Kidney (tissue), 14 donors: ENCODE measurements around the gene HES5. TPM values are rescaled to one million over a fixed set of nuclear protein-coding genes. Genes with fewer than 3 reads are reported as not detected.

Experiments used
- DNase-seq, 5 donors: peaks; one replicate each; pipeline ENCODE4 v3.0.0-alpha.2; 2013 to 2020
- FAIRE-seq: peaks from 2 replicates; lab custom pipeline; 2012; peaks lifted over from hg19 to GRCh38; lab: Jason Lieb, UNC
- H3K27ac ChIP-seq, 2 donors: one replicate each; pipeline ENCODE4 v1.7.0; 2013; ENCODE audit warnings: low read depth in 2 of 2, low read length in 2 of 2, inconsistent platforms in 1 of 2
- H3K27me3 ChIP-seq: one replicate; pipeline ENCODE4 v1.7.1; 2013; ENCODE audit warnings: low read length, inconsistent platforms; ENCODE audit not compliant: control insufficient read depth, insufficient read depth
- H3K36me3 ChIP-seq, 3 donors: one replicate each; pipeline versions ENCODE4 v1.7.0 to v1.7.1; 2013; ENCODE audit warnings: low read length in 3 of 3, control low read depth in 1 of 3, inconsistent platforms in 1 of 3; ENCODE audit not compliant: insufficient read depth in 3 of 3, control insufficient read depth in 2 of 3
- H3K4me1 ChIP-seq, 3 donors: one replicate each; pipeline versions ENCODE4 v1.7.0 to v1.7.1; 2013; ENCODE audit warnings: low read length in 3 of 3, inconsistent platforms in 1 of 3, low read depth in 1 of 3; ENCODE audit not compliant: control insufficient read depth in 2 of 3, insufficient read depth in 2 of 3
- H3K4me3 ChIP-seq, 3 donors: one replicate each; pipeline versions ENCODE4 v1.7.0 to v1.8.1; 2013; ENCODE audit warnings: low read length in 3 of 3, control low read depth in 1 of 3, inconsistent platforms in 1 of 3
- H3K9ac ChIP-seq, 3 donors: one replicate each; pipeline versions ENCODE4 v1.7.0 to v1.7.1; 2013; ENCODE audit warnings: low read length in 3 of 3, control low read depth in 1 of 3, inconsistent platforms in 1 of 3
- H3K9me3 ChIP-seq, 3 donors: one replicate each; pipeline versions ENCODE4 v1.7.0 to v1.7.1; 2013; ENCODE audit warnings: low read length in 3 of 3, control low read depth in 1 of 3, inconsistent platforms in 1 of 3; ENCODE audit not compliant: control insufficient read depth in 2 of 3, insufficient read depth in 1 of 3
- CTCF ChIP-seq: IDR thresholded peaks from 3 replicates; pipeline ENCODE4 v1.5.1; 2012; ENCODE audit warnings: mild to moderate bottlenecking, moderate library complexity, borderline replicate concordance; ENCODE audit not compliant: insufficient read depth; ENCODE audit errors: extremely low read depth
- intact Hi-C: fragments of 100-400 bp; cut with DNase I; formaldehyde crosslinking; loops from one replicate; pipeline ENCODE4 v1.11.1; 2022
- polyA plus RNA-seq: library from polyadenylated mRNA; stranded (reverse); fragments of 350-450 nt; fragmentation: Illumina TruSeq; extraction: RNeasy Lipid Tissue Mini Kit (QIAGEN cat#74804); gene quantifications from one replicate; pipeline ENCODE4 v1.2.3, GENCODE V29; 2014; ENCODE audit warnings: low read depth, low replicate concordance; ENCODE audit not compliant: insufficient read depth
- total RNA-seq: library from RNA; stranded (reverse); fragmentation: NEBNext Ultra II Directional; extraction: Animal tissue kit (Norgen Biotek cat#: 25700); gene quantifications from one replicate; pipeline ENCODE4 v1.2.1, GENCODE V29; 2021
- donor health status: control.
- donor health status: control.
- donor health status: control.
- donor health status: control.
- donor health status: control.
- donor health status: DM: yes; HTN: yes; CAD: no.
- donor health status: Normal renal cell carcinoma (clear cell type).

HES5 gene
- total and polyA plus RNA-seq, 2 donors from 2014 or later = 0.44 TPM; not detected in 1

DNA sequence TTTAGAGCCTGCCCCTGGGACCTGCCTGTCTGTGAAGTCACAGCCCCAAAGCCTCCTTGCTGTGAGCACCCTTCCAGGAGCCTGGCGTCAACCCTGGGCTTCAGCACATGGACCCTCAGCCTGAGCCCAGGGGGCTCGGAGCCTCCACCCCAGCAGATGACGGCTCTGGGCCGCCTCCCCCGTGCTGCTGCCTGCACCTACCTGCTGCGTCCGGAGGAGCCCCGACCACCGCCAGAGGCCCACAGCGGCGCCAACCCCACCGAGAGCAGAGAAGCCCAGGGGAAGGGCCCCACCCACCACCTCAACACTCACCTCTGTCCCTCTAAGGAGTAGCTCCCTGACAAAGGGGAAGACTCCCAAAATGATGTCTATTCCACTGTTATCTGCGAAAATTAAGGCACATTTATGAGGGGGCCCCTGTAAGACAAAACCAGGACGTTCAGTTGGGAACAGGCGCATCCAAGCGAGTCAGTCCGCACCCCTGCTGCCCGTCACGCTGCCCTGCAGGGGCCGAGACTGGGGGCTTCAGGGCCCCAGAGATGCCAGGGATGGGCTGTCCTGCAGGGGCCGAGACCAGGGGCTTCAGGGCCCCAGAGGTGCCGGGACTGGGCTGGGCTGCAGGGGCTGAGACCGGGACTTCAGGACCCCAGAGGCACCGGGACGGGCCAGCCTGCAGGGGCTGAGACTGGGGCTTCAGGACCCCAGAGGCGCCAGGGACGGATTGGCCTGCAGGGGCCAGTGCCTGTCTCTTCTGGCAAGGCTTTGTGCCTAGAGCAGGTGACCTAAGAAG lies 19.5 kb downstream of the HES5 start:
- Histone ChIP-seq H3K9me3 (no peaks in the 10 kb centered on the region), H3K4me1 (no peaks in the 10 kb centered on the region), H3K27me3 (peaks cover under 1% of the 10 kb centered on the region), H3K9ac (no peak overlapping the region), H3K4me3 (no peak overlapping the region), H3K36me3 (peaks cover 0 to 28% (median 24%) of the 10 kb centered on the region in 3 donors), H3K27ac (no peak overlapping the region)
- FAIRE-seq (no peak), DNase-seq (no peak)
- no peak for TF ChIP-seq CTCF
- intact Hi-C loops = no loop called here

DNA sequence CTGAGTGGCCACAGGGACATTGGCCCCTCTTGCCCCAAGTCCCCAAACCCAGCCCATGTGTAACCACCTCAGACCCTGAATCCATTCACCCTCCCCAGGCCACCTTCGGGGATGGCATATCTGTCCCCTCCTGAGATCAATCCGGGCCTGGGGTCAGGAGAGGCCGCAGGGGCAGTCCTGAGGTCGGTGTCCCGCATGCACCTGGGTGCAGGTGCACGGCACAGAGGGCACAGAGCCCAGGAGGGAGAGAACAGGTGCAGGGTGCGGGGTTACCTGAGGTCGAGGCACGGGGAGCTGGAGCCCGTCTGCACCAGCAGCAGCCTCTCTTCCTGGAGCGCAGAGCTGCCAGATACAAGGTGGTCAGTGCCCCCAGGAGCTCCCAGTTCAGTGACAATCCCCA lies 20.5 kb downstream of the HES5 start:
- Histone ChIP-seq H3K27me3 (peaks cover 2% of the 10 kb centered on the region), H3K4me1 (no peaks in the 10 kb centered on the region), H3K4me3 (no peak overlapping the region), H3K9me3 (no peaks in the 10 kb centered on the region), H3K27ac (no peak overlapping the region), H3K9ac (no peak overlapping the region), H3K36me3 (peaks cover 0 to 22% (median 18%) of the 10 kb centered on the region in 3 donors)
- no peak for FAIRE-seq
- no peak for TF ChIP-seq CTCF
- no peak for DNase-seq
- intact Hi-C loops = no loop called here

DNA sequence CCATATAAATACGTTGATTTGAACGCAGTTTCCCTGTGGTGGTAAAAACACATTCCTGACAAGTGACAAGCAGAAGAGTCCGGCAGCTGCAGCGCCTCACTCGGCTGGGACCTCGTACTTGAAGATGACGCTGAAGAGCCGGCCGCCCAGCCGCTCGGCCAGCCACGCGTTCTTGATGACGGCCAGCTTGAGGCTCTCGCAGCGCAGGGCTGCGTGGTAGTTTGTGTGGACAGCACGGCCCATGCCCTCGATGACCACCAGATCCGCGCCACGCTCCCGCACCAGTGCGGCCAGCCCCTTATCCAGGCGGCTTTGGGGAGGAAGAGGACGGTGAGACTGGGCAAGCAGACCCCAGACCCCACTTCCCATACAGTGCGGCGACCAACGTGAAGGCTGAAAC lies 21.3 kb downstream of the HES5 start:
- DNase-seq (no peak), FAIRE-seq (no peak)
- intact Hi-C loops = no loop called here
- no peak for TF ChIP-seq CTCF
- H3K27me3 ChIP-seq = peaks cover 4% of the 10 kb centered on the region
- H3K9ac ChIP-seq = no peak overlapping the region
- H3K9me3 ChIP-seq = no peaks in the 10 kb centered on the region
- H3K4me3 ChIP-seq = no peak overlapping the region
- H3K36me3 ChIP-seq = peaks cover 0 to 22% (median 13%) of the 10 kb centered on the region in 3 donors
- no peak overlapping the region for H3K27ac ChIP-seq
- no peaks in the 10 kb centered on the region for H3K4me1 ChIP-seq
